GM18498 (cell line): Measurements from ENCODE around the gene ACSF2.

ENCODE experiments used
- ATAC-seq: cut with Tn5 transposase; IDR thresholded peaks from one replicate; pipeline ENCODE4 v1.9.1; 2021; ENCODE audit warnings: mild to moderate bottlenecking, moderate library complexity; ENCODE audit not compliant: unreplicated experiment

Gene ACSF2

DNA sequence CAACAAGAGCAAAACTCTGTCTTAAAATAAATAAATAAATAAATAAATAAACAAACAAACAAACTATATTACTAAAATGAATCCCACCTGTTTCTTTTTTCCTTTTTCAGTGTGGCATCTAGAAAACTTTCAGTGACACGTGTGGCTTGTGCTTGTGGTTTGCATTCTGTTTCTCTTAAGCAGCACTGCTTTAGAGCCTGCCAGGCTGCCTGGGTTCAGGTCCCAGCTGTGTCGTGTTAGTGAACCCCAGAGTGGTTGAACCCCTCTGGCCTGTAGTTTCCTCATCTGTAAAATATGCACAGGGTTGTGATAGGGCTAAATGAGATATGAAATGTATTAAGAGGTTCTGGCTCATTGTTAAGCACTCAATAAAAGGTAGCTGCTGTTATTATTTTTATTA is 94.5 kb downstream of the ACSF2 start:
- no peak for ATAC-seq

DNA sequence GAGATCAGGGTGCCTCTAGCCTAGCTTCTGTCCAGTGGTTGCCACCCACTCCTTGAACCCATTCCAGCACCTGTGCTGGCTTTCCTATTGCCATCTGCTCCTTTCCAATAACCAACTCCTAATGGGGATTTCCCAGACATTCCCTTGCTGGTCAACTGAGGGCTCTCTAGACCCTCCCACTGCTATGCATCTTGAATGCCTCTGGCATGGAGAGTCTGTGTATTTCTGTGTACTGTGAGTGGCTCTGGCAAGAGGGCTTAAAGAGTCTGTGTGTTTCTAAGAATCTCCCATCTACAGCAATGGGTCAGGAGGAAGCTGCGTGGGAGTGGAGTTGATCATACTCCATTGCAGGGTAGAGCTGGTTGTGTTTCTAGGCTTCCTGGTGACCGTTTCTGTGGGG is 95.5 kb downstream of the ACSF2 start:
- ATAC-seq: no peak

DNA sequence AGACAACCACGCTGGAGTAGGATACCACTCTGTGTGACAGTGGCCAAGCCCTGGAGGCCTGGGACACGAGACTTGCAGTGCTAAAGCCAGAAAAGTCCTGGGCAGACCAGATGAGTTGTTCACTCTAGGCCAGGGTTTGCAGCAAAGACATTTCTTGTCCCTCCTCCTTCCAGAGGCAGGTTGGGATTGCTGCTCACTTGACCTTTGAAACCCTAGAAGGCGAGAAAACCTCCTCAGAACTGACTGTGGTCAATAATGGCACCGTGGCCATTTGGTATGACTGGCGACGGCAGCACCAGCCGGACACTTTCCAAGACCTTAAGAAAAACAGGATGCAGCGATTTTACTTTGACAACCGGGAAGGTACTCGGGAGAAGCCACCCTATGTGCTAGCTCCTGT is 96.7 kb downstream of the ACSF2 start:
- no peak for ATAC-seq

DNA sequence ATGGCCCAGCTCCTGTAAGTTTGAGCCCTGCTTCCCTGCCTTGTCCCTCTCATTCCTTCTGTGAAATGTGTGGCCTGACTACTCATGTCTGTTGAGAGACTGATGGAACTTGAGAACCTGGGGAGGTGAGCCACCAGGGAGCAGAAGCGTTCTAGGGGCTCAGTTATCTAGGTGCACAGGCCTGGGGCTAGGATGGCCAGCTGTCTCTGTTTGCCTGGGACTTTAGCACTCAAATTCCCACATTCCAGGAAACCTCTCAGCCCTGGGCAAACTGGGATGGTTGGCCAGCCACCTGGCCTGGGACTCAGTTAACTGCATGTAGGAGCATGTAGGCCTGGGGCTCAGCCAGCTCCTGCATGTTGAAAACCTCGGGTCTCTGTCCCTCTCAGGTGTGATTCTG is 97.2 kb downstream of the ACSF2 start:
- ATAC-seq: no peak
